Measurements from ENCODE around the gene NOSIP. TPM values are rescaled to one million over a fixed set of nuclear protein-coding genes. Genes with fewer than 3 reads are reported as not detected.

The NOSIP gene
- total and polyA plus RNA-seq, 2 of the 4 experiments (the other 2 are of a cell fraction), result 118 to 138 TPM

GRCh38 chr19:49601482-49602038, 21.2 kb upstream of the NOSIP start:
- POLR2A ChIA-PET (ENCODE audit: unreplicated experiment), result interaction anchor here (1.0 kb wide), 1 partner anchor 11 kb away, joined by 3 read pairs; the partner anchor contains the start of gene PRR12
- H2AK5ac ChIP-seq (ENCODE audit: low read depth, low read length), result no peak overlapping the region
- H3K4me1 ChIP-seq (ENCODE audit: control insufficient read depth, insufficient read depth, low read length), result no peaks in the 10 kb centered on the region
- DNase-seq (no peak), ATAC-seq (ENCODE audit: low read depth) (no peak)
- H2BK5ac ChIP-seq (ENCODE audit: low read depth, low read length, poor library complexity, severe bottlenecking), result no peak overlapping the region
- peaks cover 76% of the 10 kb centered on the region for H3K36me3 ChIP-seq (ENCODE audit: control insufficient read depth, insufficient read depth, low read length)
- H3K9me3 ChIP-seq (ENCODE audit: control insufficient read depth, insufficient read depth, low read length), result no peaks in the 10 kb centered on the region
- H2BK120ac ChIP-seq (ENCODE audit: low read depth, low read length), result no peak overlapping the region
- CTCF ChIA-PET, result no interaction called here
- H3K18ac ChIP-seq (ENCODE audit: low read depth, low read length), result no peak overlapping the region
- H4K91ac ChIP-seq (ENCODE audit: insufficient read depth, low read depth, low read length), result no peak overlapping the region
- no peak overlapping the region for H4K5ac ChIP-seq (ENCODE audit: low read depth, low read length)
- H3K4me2 ChIP-seq (ENCODE audit: low read depth, low read length), result no peak overlapping the region
- H4K8ac ChIP-seq (ENCODE audit: low read depth in 2 of 2, low read length in 2 of 2), result no peak overlapping the region
- no peak overlapping the region for H3K4ac ChIP-seq (ENCODE audit: low read depth, low read length)
- no peak overlapping the region for H3K27ac ChIP-seq (ENCODE audit: insufficient read depth, low read length)
- peaks cover 25 to 57% of the 10 kb centered on the region in 2 experiments for H3K79me1 ChIP-seq (ENCODE audit: low read depth in 1 of 2, low read length in 2 of 2)
- no peak overlapping the region for H2AFZ ChIP-seq (replicated peaks; ENCODE audit: low read length, poor library complexity)
- H3K14ac ChIP-seq (replicated peaks; ENCODE audit: low read depth, low read length), result no peak overlapping the region
- H3K27me3 ChIP-seq (ENCODE audit: control insufficient read depth, insufficient read depth, low read length), result no peaks in the 10 kb centered on the region
- dilution Hi-C loops (cut with HindIII; ENCODE audit: low sequenced_read_pairs, unreplicated experiment) (no loop called here), in situ Hi-C loops (cut with MboI; ENCODE audit: low sequenced_read_pairs) (no loop called here), intact Hi-C loops (cut with micrococcal nuclease) (no loop called here)
- H2AK9ac ChIP-seq (replicated peaks; ENCODE audit: low read depth, low read length, poor library complexity), result no peak overlapping the region
- WGBS, 2 experiments (ENCODE audit: extremely low coverage in 2 of 2, insufficient read length in 1 of 2), result 100% methylated on average over 9 of the region's 38 CpGs; no CpG with 5 or more reads in 1 of the 2 experiments
- no peak overlapping the region for H3K4me3 ChIP-seq (ENCODE audit: insufficient read depth, low read depth, low read length)
- no peak overlapping the region for H2BK20ac ChIP-seq (ENCODE audit: low read depth, low read length)
- H3K23ac ChIP-seq (ENCODE audit: low read depth, low read length), result no peak overlapping the region
- no peak overlapping the region for H2BK15ac ChIP-seq (ENCODE audit: low read depth, low read length)
- no peak for TF ChIP-seq MAZ (IDR thresholded peaks at IDR 0.05; ENCODE audit: borderline replicate concordance, low read depth, low read length)
- TF ChIP-seq SMC3 (IDR thresholded peaks at IDR 0.05; ENCODE audit: low read depth, low read length), result no peak
- TF ChIP-seq BHLHE40 (IDR thresholded peaks at IDR 0.05; ENCODE audit: low read depth, low read length), result no peak
- TF ChIP-seq POLR2A (IDR thresholded peaks at IDR 0.05; ENCODE audit: low read depth, low read length), result no peak
- TF ChIP-seq RAD21 (IDR thresholded peaks at IDR 0.05; ENCODE audit: low read length), result no peak
- TF ChIP-seq FOS (IDR thresholded peaks at IDR 0.05; ENCODE audit: low read depth, low read length), result no peak
- no peak for TF ChIP-seq CHD1 (IDR thresholded peaks at IDR 0.05; ENCODE audit: low read depth, low read length)
- no peak for TF ChIP-seq RFX5 (IDR thresholded peaks at IDR 0.05; ENCODE audit: low read depth, low read length)
- no peak for TF ChIP-seq MXI1 (IDR thresholded peaks at IDR 0.05; ENCODE audit: borderline replicate concordance, low read depth, low read length)
- no peak for TF ChIP-seq USF2 (IDR thresholded peaks at IDR 0.05; ENCODE audit: low read depth, low read length)
- no peak for TF ChIP-seq ELK1 (IDR thresholded peaks at IDR 0.05; ENCODE audit: borderline replicate concordance, low read depth, low read length)
- no peak for TF ChIP-seq MAFK (IDR thresholded peaks at IDR 0.05; ENCODE audit: low read depth, low read length)
- TF ChIP-seq CEBPB (IDR thresholded peaks at IDR 0.05; ENCODE audit: low read depth, low read length), result no peak
- TF ChIP-seq NFE2L2 (IDR thresholded peaks at IDR 0.05; ENCODE audit: low read depth, low read length), result no peak
- TF ChIP-seq RCOR1 (IDR thresholded peaks at IDR 0.05; ENCODE audit: insufficient replicate concordance, low read length), result no peak
- TF ChIP-seq CTCF (conservative IDR thresholded peaks at IDR 0.05; ENCODE audit: low read depth, low read length), result no peak
- H3K56ac ChIP-seq (ENCODE audit: extremely low read depth, insufficient read depth, low read length), result no peak overlapping the region
- peaks cover 37% of the 10 kb centered on the region for H4K20me1 ChIP-seq (ENCODE audit: insufficient read depth, low read length)
- peaks cover 3% of the 10 kb centered on the region for H3K9me1 ChIP-seq (ENCODE audit: insufficient read depth, low read length)
- no TSS peak for BruUV-seq (replicated peaks)
- no peak overlapping the region for H3K9ac ChIP-seq (ENCODE audit: low read depth, low read length)

All from IMR-90 (cell line).